Measurements from ENCODE around the gene CYB5R4.

Gene CYB5R4

DNA sequence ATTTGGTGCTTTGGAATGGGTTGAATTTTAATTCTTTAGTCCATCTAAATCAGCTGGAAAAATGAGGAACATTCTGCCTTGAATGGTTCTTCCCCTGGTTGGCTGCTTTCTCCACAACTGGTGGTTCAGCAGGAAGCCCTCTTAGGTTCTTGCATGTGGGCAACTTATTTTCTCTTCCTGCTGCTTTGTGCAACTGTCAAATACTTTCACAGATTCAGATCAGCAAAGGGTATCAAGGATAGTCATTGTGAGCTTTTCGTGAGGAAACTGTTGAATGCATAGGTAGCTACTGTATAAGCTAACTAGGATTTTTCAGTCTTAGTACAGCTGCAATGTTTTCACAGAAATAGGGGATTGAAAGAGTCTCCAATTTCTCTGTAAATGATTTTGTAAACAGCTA is 101.2 kb downstream of the CYB5R4 start:
- DNase-seq (ENCODE audit: low read depth) = peak; percentile 9
- no peak overlapping the region for H3K4me3 ChIP-seq (ENCODE audit: low read depth, low read length)
- TF ChIP-seq, protein P1, sequence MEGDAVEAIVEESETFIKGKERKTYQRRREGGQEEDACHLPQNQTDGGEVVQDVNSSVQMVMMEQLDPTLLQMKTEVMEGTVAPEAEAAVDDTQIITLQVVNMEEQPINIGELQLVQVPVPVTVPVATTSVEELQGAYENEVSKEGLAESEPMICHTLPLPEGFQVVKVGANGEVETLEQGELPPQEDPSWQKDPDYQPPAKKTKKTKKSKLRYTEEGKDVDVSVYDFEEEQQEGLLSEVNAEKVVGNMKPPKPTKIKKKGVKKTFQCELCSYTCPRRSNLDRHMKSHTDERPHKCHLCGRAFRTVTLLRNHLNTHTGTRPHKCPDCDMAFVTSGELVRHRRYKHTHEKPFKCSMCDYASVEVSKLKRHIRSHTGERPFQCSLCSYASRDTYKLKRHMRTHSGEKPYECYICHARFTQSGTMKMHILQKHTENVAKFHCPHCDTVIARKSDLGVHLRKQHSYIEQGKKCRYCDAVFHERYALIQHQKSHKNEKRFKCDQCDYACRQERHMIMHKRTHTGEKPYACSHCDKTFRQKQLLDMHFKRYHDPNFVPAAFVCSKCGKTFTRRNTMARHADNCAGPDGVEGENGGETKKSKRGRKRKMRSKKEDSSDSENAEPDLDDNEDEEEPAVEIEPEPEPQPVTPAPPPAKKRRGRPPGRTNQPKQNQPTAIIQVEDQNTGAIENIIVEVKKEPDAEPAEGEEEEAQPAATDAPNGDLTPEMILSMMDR (IDR thresholded peaks at IDR 0.05; ENCODE audit: insufficient read depth, low read depth, low read length, missing control alignments) = no peak

DNA sequence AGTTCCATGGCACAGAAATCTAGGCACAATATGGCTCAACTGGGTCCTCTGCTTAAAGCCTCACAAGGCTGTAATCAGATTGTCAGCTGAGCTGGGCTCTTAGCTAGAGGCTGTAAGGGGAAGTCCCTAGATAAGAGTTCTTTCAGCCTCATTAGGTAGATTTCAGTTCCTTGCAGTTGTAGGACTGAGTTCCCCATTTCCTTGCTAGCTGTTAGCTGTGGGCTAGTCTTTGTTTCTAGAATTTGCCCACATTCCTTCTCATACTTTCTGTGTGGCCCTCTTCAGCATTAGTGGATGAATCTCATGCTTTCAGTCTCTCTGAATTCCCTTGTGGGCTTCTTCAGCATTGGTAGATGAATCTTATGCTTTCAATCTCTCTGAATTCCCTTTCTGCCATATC is 103.1 kb downstream of the CYB5R4 start:
- no peak overlapping the region for H3K4me3 ChIP-seq (ENCODE audit: low read depth, low read length)
- TF ChIP-seq, protein P1 (IDR thresholded peaks at IDR 0.05; ENCODE audit: insufficient read depth, low read depth, low read length, missing control alignments) = no peak
- DNase-seq (ENCODE audit: low read depth) = peak; percentile 57

DNA sequence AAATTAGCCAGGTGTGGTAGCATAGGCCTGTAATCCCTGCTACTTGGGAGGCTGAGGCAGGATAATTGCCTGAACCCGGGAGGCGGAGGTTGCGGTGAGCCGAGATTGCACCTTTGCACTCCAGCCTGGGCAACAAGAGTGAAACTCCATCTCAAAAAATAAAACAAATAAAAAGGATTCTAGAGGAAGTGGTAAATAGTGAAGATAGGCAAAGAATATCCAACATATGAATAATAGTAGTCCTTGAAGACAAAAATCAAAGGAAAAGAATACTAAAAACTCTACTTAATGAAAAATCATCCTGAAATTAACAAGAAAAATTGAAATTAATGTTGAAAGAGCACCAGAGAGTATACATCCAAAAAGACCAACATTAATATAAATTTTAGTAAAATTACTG is 107.0 kb downstream of the CYB5R4 start:
- DNase-seq (ENCODE audit: low read depth) = no peak
- TF ChIP-seq, protein P1 (IDR thresholded peaks at IDR 0.05; ENCODE audit: insufficient read depth, low read depth, low read length, missing control alignments) = no peak

DNA sequence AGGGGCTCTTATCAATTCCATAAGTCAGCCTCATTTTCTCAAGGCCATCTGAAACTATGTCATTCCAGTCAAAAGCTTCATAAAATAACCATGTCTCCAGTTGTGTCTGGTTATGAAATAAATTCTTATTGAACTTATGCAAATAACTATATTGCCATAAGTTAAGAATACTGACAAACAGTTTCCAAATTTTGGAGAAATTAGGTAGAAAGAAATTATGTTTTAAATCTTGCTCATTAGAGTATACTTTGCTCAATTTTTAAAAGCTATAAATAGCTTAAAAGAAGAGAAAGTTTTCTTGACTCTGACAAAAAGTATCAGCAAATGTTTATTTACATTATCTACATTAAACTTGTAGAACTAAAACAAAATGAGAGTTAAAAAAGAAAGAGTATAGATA is 111.1 kb downstream of the CYB5R4 start:
- no peak overlapping the region for H3K4me3 ChIP-seq (ENCODE audit: low read depth, low read length)
- TF ChIP-seq, protein P1 (IDR thresholded peaks at IDR 0.05; ENCODE audit: insufficient read depth, low read depth, low read length, missing control alignments) = no peak

More for the DNA sequence above, 107.0 kb downstream of the CYB5R4 start:
- H3K4me3 ChIP-seq (ENCODE audit: low read depth, low read length) = no peak overlapping the region

DNA sequence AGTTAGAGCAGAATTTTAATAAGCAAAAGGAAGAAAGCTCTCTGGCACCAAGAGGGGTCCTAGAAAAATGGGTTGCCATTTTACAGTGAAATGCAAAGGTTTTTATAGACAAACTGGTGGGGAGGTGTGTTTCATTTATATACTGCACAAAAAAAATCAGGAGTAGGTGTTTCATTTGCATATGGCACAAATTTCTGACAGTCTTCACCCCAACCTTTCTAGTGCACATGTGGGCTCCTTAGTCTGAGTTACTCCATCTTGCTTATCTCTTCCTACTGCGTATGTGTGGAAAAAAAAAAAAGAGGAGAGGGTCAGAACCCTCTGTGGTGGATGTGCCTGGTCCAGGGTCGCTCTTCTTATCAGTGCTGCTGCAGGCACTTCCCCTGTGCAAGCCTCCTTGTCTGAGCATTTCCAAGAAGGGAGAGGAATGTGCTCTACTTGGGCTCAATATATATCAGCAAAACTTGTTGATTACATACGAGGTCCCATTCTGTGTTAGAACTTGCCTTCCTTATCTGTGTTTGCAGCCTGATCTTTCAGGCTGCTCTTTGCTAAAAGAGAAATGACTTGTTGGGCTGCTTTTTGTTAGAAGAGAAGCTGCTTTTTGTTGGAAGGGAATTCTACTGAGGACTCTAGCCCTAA is 115.0 kb downstream of the CYB5R4 start:
- TF ChIP-seq, protein P1 (IDR thresholded peaks at IDR 0.05; ENCODE audit: insufficient read depth, low read depth, low read length, missing control alignments) = no peak
- DNase-seq (ENCODE audit: low read depth) = no peak
- no peak overlapping the region for H3K4me3 ChIP-seq (ENCODE audit: low read depth, low read length)

More for the DNA sequence above, 111.1 kb downstream of the CYB5R4 start:
- no peak for DNase-seq (ENCODE audit: low read depth)

DNA sequence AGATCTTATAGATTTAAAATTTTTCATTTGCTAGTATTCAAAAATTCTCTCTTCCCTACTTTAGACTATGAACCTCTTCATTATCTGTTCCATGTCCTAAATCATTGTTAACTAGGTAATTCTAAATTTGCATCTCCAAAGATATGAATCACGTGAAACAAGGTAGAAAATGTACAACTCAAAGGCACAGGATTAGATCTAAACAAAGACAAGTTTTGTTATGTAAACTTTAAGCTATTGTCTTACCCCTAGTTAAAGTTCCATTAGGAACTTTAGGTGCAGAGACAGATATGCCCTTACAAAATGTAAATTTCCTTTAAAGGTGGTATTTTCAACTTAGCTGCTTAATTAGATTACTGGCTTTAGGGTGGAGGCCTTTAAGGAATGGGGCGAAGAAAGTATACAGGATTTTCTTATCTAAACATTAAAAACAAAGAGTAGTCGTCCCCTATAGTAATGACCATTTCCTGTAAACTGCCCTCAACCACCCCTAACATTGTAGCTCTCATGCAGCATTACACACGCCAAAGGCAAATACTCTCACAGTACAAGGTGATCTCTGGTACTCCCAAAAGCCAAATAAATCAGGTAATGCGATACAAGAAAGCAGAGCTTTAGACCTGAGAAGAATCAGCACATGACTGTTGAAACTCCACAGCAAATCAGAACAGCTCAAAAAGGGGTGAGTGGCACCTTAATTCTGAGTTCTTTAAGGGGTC is 116.7 kb downstream of the CYB5R4 start:
- TF ChIP-seq, protein P1 (IDR thresholded peaks at IDR 0.05; ENCODE audit: insufficient read depth, low read depth, low read length, missing control alignments) = no peak
- DNase-seq (ENCODE audit: low read depth) = no peak
- no peak overlapping the region for H3K4me3 ChIP-seq (ENCODE audit: low read depth, low read length)
